ENCODE data around the gene TTC32. TPM values are rescaled to one million over a fixed set of nuclear protein-coding genes. Genes with fewer than 3 reads are reported as not detected.

The TTC32 gene
- total and polyA plus RNA-seq, 2 of the 4 experiments (the other 2 are of a cell fraction), result 1.1 to 3.9 TPM

- ChIA-PET POLR2A (ENCODE audit: unreplicated experiment) (no interaction called here), CTCF (no interaction called here)
- Histone ChIP-seq H3K56ac (ENCODE audit: extremely low read depth, insufficient read depth, low read length) (no peak overlapping the region), H4K91ac (ENCODE audit: insufficient read depth, low read depth, low read length) (no peak overlapping the region), H3K27ac (ENCODE audit: insufficient read depth, low read length) (no peak overlapping the region), H3K4me1 (ENCODE audit: control insufficient read depth, insufficient read depth, low read length) (no peaks in the 10 kb centered on the region), H3K9me3 (ENCODE audit: control insufficient read depth, insufficient read depth, low read length) (no peaks in the 10 kb centered on the region), H3K18ac (ENCODE audit: low read depth, low read length) (no peak overlapping the region), H3K36me3 (ENCODE audit: control insufficient read depth, insufficient read depth, low read length) (no peaks in the 10 kb centered on the region), H2AK5ac (ENCODE audit: low read depth, low read length) (no peak overlapping the region), H3K79me1 (ENCODE audit: low read depth in 1 of 2, low read length in 2 of 2) (no peaks in the 10 kb centered on the region), H4K20me1 (ENCODE audit: insufficient read depth, low read length) (no peaks in the 10 kb centered on the region), H3K9me1 (ENCODE audit: insufficient read depth, low read length) (no peaks in the 10 kb centered on the region), H3K23ac (ENCODE audit: low read depth, low read length) (no peak overlapping the region; the same call in 1 of the 2 replicates), H4K5ac (ENCODE audit: low read depth, low read length) (no peak overlapping the region), H2BK5ac (ENCODE audit: low read depth, low read length, poor library complexity, severe bottlenecking) (no peak overlapping the region), H3K4me2 (ENCODE audit: low read depth, low read length) (no peak overlapping the region), H2BK20ac (ENCODE audit: low read depth, low read length) (no peak overlapping the region), H2AK9ac (replicated peaks; ENCODE audit: low read depth, low read length, poor library complexity) (no peak overlapping the region), H3K27me3 (ENCODE audit: control insufficient read depth, insufficient read depth, low read length) (peaks cover 16% of the 10 kb centered on the region), H2AFZ (replicated peaks; ENCODE audit: low read length, poor library complexity) (no peak overlapping the region), H4K8ac (ENCODE audit: low read depth in 2 of 2, low read length in 2 of 2) (no peak overlapping the region), H3K9ac (ENCODE audit: low read depth, low read length) (no peak overlapping the region), H2BK15ac (ENCODE audit: low read depth, low read length) (no peak overlapping the region), H2BK120ac (ENCODE audit: low read depth, low read length) (no peak overlapping the region), H3K14ac (replicated peaks; ENCODE audit: low read depth, low read length) (no peak overlapping the region), H3K4ac (ENCODE audit: low read depth, low read length) (no peak overlapping the region), H3K4me3 (ENCODE audit: insufficient read depth, low read depth, low read length) (no peak overlapping the region)
- in situ Hi-C loops (cut with MboI; ENCODE audit: low sequenced_read_pairs) (no loop called here), dilution Hi-C loops (cut with HindIII; ENCODE audit: low sequenced_read_pairs, unreplicated experiment) (no loop called here), intact Hi-C loops (cut with micrococcal nuclease) (no loop called here)
- DNase-seq, result no peak
- no peak for ATAC-seq (ENCODE audit: low read depth)
- no CpG with 5 or more reads among the region's 2 CpGs for WGBS, 2 experiments (ENCODE audit: extremely low coverage in 2 of 2, insufficient read length in 1 of 2)
- TF ChIP-seq CEBPB (IDR thresholded peaks at IDR 0.05; ENCODE audit: low read depth, low read length), result no peak
- TF ChIP-seq, protein P1, sequence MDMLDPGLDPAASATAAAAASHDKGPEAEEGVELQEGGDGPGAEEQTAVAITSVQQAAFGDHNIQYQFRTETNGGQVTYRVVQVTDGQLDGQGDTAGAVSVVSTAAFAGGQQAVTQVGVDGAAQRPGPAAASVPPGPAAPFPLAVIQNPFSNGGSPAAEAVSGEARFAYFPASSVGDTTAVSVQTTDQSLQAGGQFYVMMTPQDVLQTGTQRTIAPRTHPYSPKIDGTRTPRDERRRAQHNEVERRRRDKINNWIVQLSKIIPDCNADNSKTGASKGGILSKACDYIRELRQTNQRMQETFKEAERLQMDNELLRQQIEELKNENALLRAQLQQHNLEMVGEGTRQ (IDR thresholded peaks at IDR 0.05; ENCODE audit: low read depth, low read length), result no peak
- TF ChIP-seq RCOR1 (IDR thresholded peaks at IDR 0.05; ENCODE audit: insufficient replicate concordance, low read length), result no peak
- no peak for TF ChIP-seq BHLHE40 (IDR thresholded peaks at IDR 0.05; ENCODE audit: low read depth, low read length)
- no peak for TF ChIP-seq MAZ (IDR thresholded peaks at IDR 0.05; ENCODE audit: borderline replicate concordance, low read depth, low read length)
- no peak for TF ChIP-seq CHD1 (IDR thresholded peaks at IDR 0.05; ENCODE audit: low read depth, low read length)
- TF ChIP-seq NFE2L2 (IDR thresholded peaks at IDR 0.05; ENCODE audit: low read depth, low read length), result no peak
- no TSS peak for BruUV-seq (replicated peaks)
Observed at GRCh38 chr2:19881908-19882265, 19.9 kb downstream of the TTC32 start.

Measured in IMR-90 (cell line).